Spleen (tissue), 11 donors: ENCODE results near the gene RNF41. TPM values are rescaled to one million over a fixed set of nuclear protein-coding genes. Genes with fewer than 3 reads are reported as not detected.
A peak's percentile ranks its signal among the peaks of the same experiment; 100 is the strongest.

ENCODE experiments used
- DNase-seq: peaks from one replicate; pipeline ENCODE4 v3.0.0-alpha.2; 2020
- H3K27ac ChIP-seq, 8 donors: fragments of 200-600 bp; sonication (generic) in 7 of 8; 1 replicate in 4 of 8; 2 replicates in 4 of 8; pipeline versions ENCODE4 v1.5.0 to v1.8.0; 2016 to 2021; ENCODE audit warnings: inconsistent platforms in 4 of 8, mild to moderate bottlenecking in 4 of 8, moderate library complexity in 1 of 8
- H3K27me3 ChIP-seq, 7 donors: fragments of 200-600 bp; sonication (generic) in 6 of 7; replicated peaks in 1 of 7; 1 replicate in 4 of 7; 2 replicates in 3 of 7; pipeline versions ENCODE4 v1.5.0 to v1.8.0; 2016 to 2021; ENCODE audit warnings: inconsistent platforms in 3 of 7, mild to moderate bottlenecking in 1 of 7
- H3K36me3 ChIP-seq, 6 donors: fragments of 200-600 bp; sonication (generic) in 5 of 6; 1 replicate in 4 of 6; 2 replicates in 2 of 6; pipeline versions ENCODE4 v1.5.0 to v1.8.0; 2016 to 2021; ENCODE audit warnings: inconsistent platforms in 2 of 6
- H3K4me1 ChIP-seq, 6 donors: fragments of 200-600 bp; sonication (generic) in 5 of 6; 1 replicate in 3 of 6; 2 replicates in 3 of 6; pipeline versions ENCODE4 v1.5.0 to v1.8.0; 2016 to 2021; ENCODE audit warnings: inconsistent platforms in 3 of 6
- H3K4me3 ChIP-seq, 8 donors: fragments of 200-600 bp; sonication (generic) in 7 of 8; 1 replicate in 4 of 8; 2 replicates in 4 of 8; pipeline versions ENCODE4 v1.5.0 to v1.8.0; 2016 to 2021; ENCODE audit warnings: inconsistent platforms in 4 of 8, mild to moderate bottlenecking in 4 of 8, moderate library complexity in 2 of 8
- H3K9me3 ChIP-seq, 8 donors: fragments of 200-600 bp; sonication (generic) in 7 of 8; 1 replicate in 4 of 8; 2 replicates in 4 of 8; pipeline versions ENCODE4 v1.5.0 to v1.8.0; 2016 to 2021; ENCODE audit warnings: inconsistent platforms in 4 of 8
- POLR2A ChIP-seq, 3 donors: fragments of 450-650 bp; IDR thresholded peaks; one replicate each; pipeline ENCODE4 v1.5.1; 2017; ENCODE audit warnings: antibody characterized with exemption in 3 of 3, mild to moderate bottlenecking in 1 of 3
- POLR2AphosphoS5 ChIP-seq, 3 donors: sonication (generic); formaldehyde crosslinking; IDR thresholded peaks; one replicate each; pipeline ENCODE4 v1.5.1; 2017; ENCODE audit warnings: antibody characterized with exemption in 3 of 3
- WGBS, 5 donors: extraction: QIAGEN DNeasy Blood & Tissue Kit in 3 of 5; methylation state at CpG; one replicate each; pipeline versions ENCODE4 v1.1.5 to v1.1.7; 2013 to 2018; 5-methylcytosine and 5-hydroxymethylcytosine counted together
- intact Hi-C: fragments of 100-400 bp; cut with DNase I; formaldehyde crosslinking; loops from one replicate; pipeline ENCODE4 v1.15.0; 2023; ENCODE audit warnings: low total_unique reads
- polyA plus RNA-seq, 3 donors: library from polyadenylated mRNA; stranded (reverse); fragments of 200-250 nt; gene quantifications; one replicate each; pipeline ENCODE4 v1.2.1, GENCODE V29; 2013
- total RNA-seq, 7 donors: library from RNA; depleted of rRNA in 3 of 7; stranded (reverse); fragments of >200 nt in 3 of 7; fragmentation: NEBNext Ultra II Directional in 4 of 7; extraction: Animal tissue kit (Norgen Biotek cat#: 25700) in 4 of 7; gene quantifications; one replicate each; pipeline versions ENCODE4 v1.1.0 to v1.2.1, GENCODE V29; 2016 to 2021
- TF ChIP-seq, protein P1 (sequence below), 11 experiments: fragments of 200-600 bp in 7 of 11; fragments of 450-650 bp in 4 of 11; sonication (generic) in 4 of 11; IDR thresholded peaks in 8 of 11; conservative IDR thresholded peaks in 3 of 11; 1 replicate in 7 of 11; 2 replicates in 4 of 11; pipeline versions ENCODE4 v1.4.0 to v1.8.0; 2016 to 2021; ENCODE audit warnings: antibody characterized with exemption in 11 of 11, inconsistent platforms in 4 of 11, mild to moderate bottlenecking in 1 of 11
- donor health status: healthy with polysubstance abuse.
- donor health status: DM: no; HTN: no; CAD: no; lungs with moderate emphysema.
- donor health status: DM: no; HTN: no; CAD: no.
- donor health status: Bipolar disorder and iron deficiency.
- donor health status: healthy.
- donor health status: DM: no; HTN: no; CAD: no.
- donor health status: DM: yes; HTN: yes; CAD: no.

Gene RNF41
- total and polyA plus RNA-seq, 10 donors = 13.2 to 56.1 (median 45.0) TPM

DNA sequence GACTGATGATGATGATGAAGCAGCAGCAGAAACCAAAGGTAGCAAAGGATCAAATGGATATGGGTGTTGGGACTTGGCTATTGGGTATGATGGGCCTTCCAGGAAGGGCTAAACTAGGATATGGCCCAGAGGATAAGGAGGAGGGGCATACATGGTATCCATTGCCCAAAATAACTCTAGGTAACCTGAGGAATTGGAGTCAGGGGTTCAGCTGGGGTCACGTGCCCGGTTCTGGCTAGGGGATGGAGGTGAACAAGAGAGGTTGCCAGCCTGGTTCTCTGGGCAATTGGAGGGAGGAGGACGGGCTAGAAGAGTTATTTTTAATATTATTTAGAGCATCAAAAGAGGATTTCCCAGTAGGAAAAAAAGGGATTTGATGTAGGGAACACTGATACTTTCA, 39.2 kb upstream of the RNF41 start:
- Histone ChIP-seq H3K4me3 (no peak overlapping the region), H3K27me3 (no peaks in the 10 kb centered on the region), H3K9me3 (no peaks in the 10 kb centered on the region), H3K27ac (no peak overlapping the region), H3K36me3 (peaks cover 0 to 9% (median under 1%) of the 10 kb centered on the region in 6 donors), H3K4me1 (peaks cover 20 to 36% (median 31%) of the 10 kb centered on the region in 6 donors)
- TF ChIP-seq POLR2AphosphoS5 (IDR thresholded peaks at IDR 0.05) = no peak
- TF ChIP-seq, protein P1, sequence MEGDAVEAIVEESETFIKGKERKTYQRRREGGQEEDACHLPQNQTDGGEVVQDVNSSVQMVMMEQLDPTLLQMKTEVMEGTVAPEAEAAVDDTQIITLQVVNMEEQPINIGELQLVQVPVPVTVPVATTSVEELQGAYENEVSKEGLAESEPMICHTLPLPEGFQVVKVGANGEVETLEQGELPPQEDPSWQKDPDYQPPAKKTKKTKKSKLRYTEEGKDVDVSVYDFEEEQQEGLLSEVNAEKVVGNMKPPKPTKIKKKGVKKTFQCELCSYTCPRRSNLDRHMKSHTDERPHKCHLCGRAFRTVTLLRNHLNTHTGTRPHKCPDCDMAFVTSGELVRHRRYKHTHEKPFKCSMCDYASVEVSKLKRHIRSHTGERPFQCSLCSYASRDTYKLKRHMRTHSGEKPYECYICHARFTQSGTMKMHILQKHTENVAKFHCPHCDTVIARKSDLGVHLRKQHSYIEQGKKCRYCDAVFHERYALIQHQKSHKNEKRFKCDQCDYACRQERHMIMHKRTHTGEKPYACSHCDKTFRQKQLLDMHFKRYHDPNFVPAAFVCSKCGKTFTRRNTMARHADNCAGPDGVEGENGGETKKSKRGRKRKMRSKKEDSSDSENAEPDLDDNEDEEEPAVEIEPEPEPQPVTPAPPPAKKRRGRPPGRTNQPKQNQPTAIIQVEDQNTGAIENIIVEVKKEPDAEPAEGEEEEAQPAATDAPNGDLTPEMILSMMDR (IDR thresholded peaks at IDR 0.05 in 8 of 11, conservative IDR thresholded peaks at IDR 0.05 in 3 of 11) = no peak
- no peak for TF ChIP-seq POLR2A (IDR thresholded peaks at IDR 0.05)
- 88 to 96% (median 92%) methylated on average over 3 of the region's 3 CpGs for WGBS, 5 donors
- intact Hi-C loops = no loop called here
- DNase-seq = no peak

DNA sequence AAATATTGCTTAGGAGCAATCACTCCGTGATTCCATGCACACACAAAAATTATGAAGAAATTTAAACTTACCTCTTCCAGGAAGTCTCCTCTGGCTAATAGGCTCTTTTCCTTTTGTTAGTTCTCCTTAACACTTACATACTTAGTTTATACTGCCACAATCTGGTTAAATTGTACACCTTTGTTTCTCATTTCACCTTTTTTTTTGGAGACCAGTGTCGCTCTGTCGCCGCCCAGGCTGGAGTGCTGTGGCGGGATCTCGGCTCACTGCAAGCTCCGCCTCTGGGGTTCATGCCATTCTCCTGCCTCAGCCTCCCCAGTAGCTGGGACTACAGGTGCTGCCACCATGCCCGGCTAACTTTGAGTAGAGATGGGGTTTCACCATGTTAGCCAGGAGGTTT, 38.7 kb upstream of the RNF41 start:
- H3K27ac ChIP-seq = no peak overlapping the region
- no peaks in the 10 kb centered on the region for H3K27me3 ChIP-seq
- 89 to 96% (median 92%) methylated on average over 8 of the region's 8 CpGs for WGBS, 5 donors
- peaks cover 0 to 14% (median 6%) of the 10 kb centered on the region in 6 donors for H3K36me3 ChIP-seq
- intact Hi-C loops = no loop called here
- DNase-seq = no peak
- TF ChIP-seq, protein P1 (IDR thresholded peaks at IDR 0.05 in 8 of 11, conservative IDR thresholded peaks at IDR 0.05 in 3 of 11) = no peak
- no peak for TF ChIP-seq POLR2AphosphoS5 (IDR thresholded peaks at IDR 0.05)
- no peak for TF ChIP-seq POLR2A (IDR thresholded peaks at IDR 0.05)
- no peak overlapping the region for H3K4me3 ChIP-seq
- peaks cover 20 to 35% (median 30%) of the 10 kb centered on the region in 6 donors for H3K4me1 ChIP-seq
- H3K9me3 ChIP-seq = no peaks in the 10 kb centered on the region

DNA sequence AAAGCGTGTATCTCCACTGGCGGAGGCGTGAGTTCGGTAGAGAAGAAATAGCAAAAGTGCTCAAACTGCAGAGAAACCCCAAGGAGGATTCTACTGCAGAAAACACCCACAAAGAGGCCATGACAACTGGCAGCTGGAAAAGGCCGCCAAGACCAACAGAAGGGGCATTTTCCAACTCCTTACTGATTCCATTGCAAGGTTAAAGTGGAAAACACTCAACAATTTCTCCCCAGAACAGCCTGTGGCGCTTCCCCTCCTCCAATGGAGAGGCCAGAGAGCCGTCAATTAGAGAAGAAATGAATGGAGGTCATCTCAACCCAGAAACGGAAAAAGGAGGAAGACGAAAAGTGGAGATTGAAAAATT, 37.1 kb upstream of the RNF41 start:
- TF ChIP-seq, protein P1 (IDR thresholded peaks at IDR 0.05 in 8 of 11, conservative IDR thresholded peaks at IDR 0.05 in 3 of 11) = no peak
- TF ChIP-seq POLR2A (IDR thresholded peaks at IDR 0.05) = no peak
- no peak for TF ChIP-seq POLR2AphosphoS5 (IDR thresholded peaks at IDR 0.05)
- 9 to 23% (median 12%) methylated on average over 9 of the region's 9 CpGs for WGBS, 5 donors

DNA sequence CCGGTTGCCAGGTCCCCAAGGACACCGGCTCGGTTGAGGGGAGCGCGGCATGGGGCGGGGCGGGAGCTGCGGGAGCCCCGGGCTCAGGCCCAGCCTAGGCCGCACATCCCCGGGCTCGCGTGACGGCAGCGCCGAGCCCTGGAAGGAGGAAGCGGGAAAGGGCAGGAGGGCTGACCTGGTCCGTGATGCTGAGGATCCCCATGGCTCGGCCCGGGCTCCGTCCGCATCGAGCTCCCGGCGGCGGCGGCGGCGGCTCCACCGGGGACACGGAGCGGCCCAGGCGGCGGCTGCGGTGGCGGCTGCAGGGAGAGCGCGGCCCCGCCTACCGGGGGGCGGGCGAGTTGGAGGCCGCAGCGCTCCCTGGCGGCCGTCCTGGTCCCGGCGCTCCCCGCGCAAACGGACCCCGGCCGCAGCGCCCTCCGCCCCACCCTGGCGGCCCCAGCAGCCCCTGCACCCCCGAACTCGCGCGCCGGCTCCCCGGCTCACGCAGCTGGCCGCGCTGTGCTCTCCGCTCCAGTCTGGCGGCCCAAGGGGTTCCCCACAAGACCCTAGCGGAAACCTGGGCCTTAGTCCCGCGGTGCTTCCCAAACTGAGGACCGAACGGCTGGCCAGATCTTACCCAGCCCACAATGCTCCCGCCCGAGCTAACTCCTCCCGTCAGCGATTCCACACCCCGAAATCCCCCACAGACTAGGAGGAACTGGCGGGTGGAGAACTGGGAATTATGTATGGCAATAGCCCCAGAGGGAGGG, 36.5 kb upstream of the RNF41 start, which contains the start of gene ANKRD52:
TSS of gene ANKRD52 (minus strand) at position 317 of the 752 bp plus-strand sequence. CDS start at position 202, 115 bp downstream.
- peak within 1 kb of the TSS; percentile 77 to 97 (median 82) for H3K4me3 ChIP-seq
- intact Hi-C loops = loop anchor here (10.0 kb wide), 1 partner anchor 63 kb away; no protein-coding TSS in a partner anchor
- peaks cover 20 to 35% (median 29%) of the 10 kb centered on the region in 6 donors for H3K4me1 ChIP-seq
- TF ChIP-seq, protein P1 (IDR thresholded peaks at IDR 0.05 in 8 of 11, conservative IDR thresholded peaks at IDR 0.05 in 3 of 11) = peak in 10 of 11 experiments; percentile 36 to 93 (median 85)
- TF ChIP-seq POLR2AphosphoS5 (IDR thresholded peaks at IDR 0.05) = peak; percentile 66 to 76 (median 76)
- peak in 1 of 3 donors; percentile 18 for TF ChIP-seq POLR2A (IDR thresholded peaks at IDR 0.05)
- peak; percentile 95 for DNase-seq
- no peaks in the 10 kb centered on the region for H3K27me3 ChIP-seq
- 0 to 1% (median 0%) methylated on average over 19 to 78 of the region's 78 CpGs for WGBS, 5 donors
- peak within 1 kb of the TSS; percentile 78 to 91 (median 86) for H3K27ac ChIP-seq
- H3K36me3 ChIP-seq = peaks cover under 1 to 36% (median 27%) of the 10 kb centered on the region in 6 donors
- H3K9me3 ChIP-seq = no peaks in the 10 kb centered on the region

More for the DNA sequence above, 37.1 kb upstream of the RNF41 start:
- H3K9me3 ChIP-seq = no peaks in the 10 kb centered on the region
- intact Hi-C loops = loop anchor here (10.0 kb wide), 1 partner anchor 64 kb away; no protein-coding TSS in a partner anchor
- H3K4me3 ChIP-seq = peak overlapping the region; percentile 77 to 97 (median 82)
- DNase-seq = no peak
- peaks cover 20 to 35% (median 29%) of the 10 kb centered on the region in 6 donors for H3K4me1 ChIP-seq
- no peaks in the 10 kb centered on the region for H3K27me3 ChIP-seq
- peak overlapping the region; percentile 78 to 91 (median 86) for H3K27ac ChIP-seq
- peaks cover 0 to 30% (median 22%) of the 10 kb centered on the region in 6 donors for H3K36me3 ChIP-seq
